OCI-LY1 (cell line): ENCODE results near the gene TIMELESS.

Source experiments
- H2AFZ ChIP-seq: fragments of 200-600 bp; sonication (generic), shearing (Covaris generic); 2 replicates; pipeline ENCODE4 v1.6.0; 2014; ENCODE audit warnings: antibody characterized with exemption, mild to moderate bottlenecking, low read length
- H3F3A ChIP-seq: fragments of 200-600 bp; sonication (generic), shearing (Covaris generic); 2 replicates; pipeline ENCODE4 v1.6.0; 2014; ENCODE audit warnings: mild to moderate bottlenecking, antibody characterized with exemption, low read length, moderate library complexity; ENCODE audit not compliant: insufficient read depth
- H3K27ac ChIP-seq: fragments of 200-600 bp; sonication (generic); 2 replicates; pipeline ENCODE4 v1.5.1; 2014; ENCODE audit warnings: low read length, mixed run types, mild to moderate bottlenecking, low read depth; ENCODE audit not compliant: poor library complexity, severe bottlenecking
- H3K27me3 ChIP-seq: fragments of 200-600 bp; sonication (generic); 2 replicates; pipeline ENCODE4 v1.6.0; 2014; ENCODE audit warnings: antibody characterized with exemption, mild to moderate bottlenecking, low read length, moderate library complexity; ENCODE audit not compliant: insufficient read depth
- H3K36me3 ChIP-seq: fragments of 200-600 bp; sonication (generic); 2 replicates; pipeline ENCODE4 v1.6.1; 2014; ENCODE audit warnings: mild to moderate bottlenecking, antibody characterized with exemption, low read length, moderate library complexity, mixed read lengths; ENCODE audit not compliant: insufficient read depth
- H3K4me1 ChIP-seq: fragments of 200-600 bp; sonication (generic); 2 replicates; pipeline ENCODE4 v1.5.1; 2014; ENCODE audit warnings: mild to moderate bottlenecking, low read length, moderate library complexity; ENCODE audit not compliant: insufficient read depth, severe bottlenecking
- H3K4me2 ChIP-seq: fragments of 200-600 bp; sonication (generic), shearing (Covaris generic); 2 replicates; pipeline ENCODE4 v1.6.1; 2014; ENCODE audit warnings: low read length
- H3K4me3 ChIP-seq: fragments of 200-600 bp; sonication (generic); 2 replicates; pipeline ENCODE4 v1.5.1; 2014; ENCODE audit warnings: low read length, low read depth, mild to moderate bottlenecking, mixed read lengths; ENCODE audit not compliant: poor library complexity, severe bottlenecking
- H3K79me2 ChIP-seq: fragments of 200-600 bp; shearing (Covaris generic); 2 replicates; pipeline ENCODE4 v1.6.1; 2016; ENCODE audit warnings: mixed run types, low read length, mixed read lengths; ENCODE audit not compliant: insufficient read depth
- H3K9ac ChIP-seq: fragments of 200-600 bp; sonication (generic), shearing (Covaris generic); 2 replicates; pipeline ENCODE4 v1.6.1; 2014; ENCODE audit warnings: mild to moderate bottlenecking, low read length, mixed read lengths
- H3K9me2 ChIP-seq: fragments of 200-600 bp; sonication (generic), shearing (Covaris generic); 2 replicates; pipeline ENCODE4 v1.6.1; 2014; ENCODE audit warnings: low read depth, mild to moderate bottlenecking, low read length, mixed read lengths
- H3K9me3 ChIP-seq: fragments of 200-600 bp; shearing (Covaris generic); 2 replicates; pipeline ENCODE4 v1.6.1; 2014; ENCODE audit warnings: low read length, mixed read lengths
- H4K20me1 ChIP-seq: fragments of 200-600 bp; sonication (generic), shearing (Covaris generic); 2 replicates; pipeline ENCODE4 v1.6.0; 2016; ENCODE audit warnings: mild to moderate bottlenecking, low read length; ENCODE audit not compliant: insufficient read depth
- EZH2 ChIP-seq: fragments of 200-600 bp; sonication (generic), shearing (Covaris generic); IDR thresholded peaks from 2 replicates; pipeline ENCODE4 v1.8.0; 2017; ENCODE audit warnings: borderline replicate concordance, mixed run types, mild to moderate bottlenecking, antibody characterized with exemption, low read length, moderate library complexity, mixed read lengths
- TF ChIP-seq, protein P1 (sequence below): fragments of 200-600 bp; sonication (generic), shearing (Covaris generic); IDR thresholded peaks from 2 replicates; pipeline ENCODE4 v1.5.1; 2017; ENCODE audit warnings: mild to moderate bottlenecking, antibody characterized with exemption, low read length, moderate library complexity, mixed read lengths

Gene TIMELESS

DNA sequence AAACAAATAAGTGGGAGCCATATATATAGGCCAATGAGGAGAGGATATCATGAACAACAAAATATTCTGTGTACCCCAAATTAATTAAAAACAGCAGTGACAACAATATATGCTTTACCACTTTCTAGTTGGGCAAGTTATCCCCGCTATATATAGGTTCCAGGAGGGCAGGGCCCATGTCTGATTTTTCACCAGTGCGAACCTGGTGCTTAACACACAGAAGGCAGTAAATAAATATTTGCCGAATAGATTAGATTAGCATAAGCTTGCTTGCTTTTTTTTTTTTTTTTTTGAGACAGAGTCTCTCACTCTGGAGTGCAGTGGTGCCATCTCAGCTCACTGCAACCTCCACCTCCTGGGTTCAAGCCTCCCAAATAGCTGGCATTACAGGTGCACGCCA, 8.6 kb upstream of the TIMELESS start:
- no peaks in the 10 kb centered on the region for H3K27me3 ChIP-seq

DNA sequence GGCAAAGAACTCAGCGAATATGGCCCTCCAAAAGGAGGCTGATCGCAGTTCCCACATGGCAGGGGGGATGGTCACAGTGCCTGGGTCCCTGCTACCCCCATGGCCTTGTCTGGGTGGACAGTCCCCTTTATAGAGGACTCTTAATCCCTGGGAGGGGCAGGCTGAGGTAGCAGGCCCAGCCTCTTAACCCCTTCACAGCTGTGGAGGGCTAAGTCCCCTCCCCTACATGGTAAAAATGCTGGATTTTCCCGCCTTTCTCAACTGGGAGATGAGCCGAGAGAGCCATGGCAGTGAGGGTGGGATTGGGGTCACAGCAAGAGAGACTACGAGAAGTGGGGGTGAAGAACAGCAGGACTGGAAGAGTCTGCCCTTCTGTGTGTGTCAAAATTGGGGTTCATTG, 5.3 kb upstream of the TIMELESS start, which contains the start of gene MIP:
Gene MIP (minus strand): TSS at position 101 of the 400 bp plus-strand sequence. CDS start 44 bp downstream, at position 57.
- Histone ChIP-seq H3K9me2 (no peaks in the 10 kb centered on the region), H3K27me3 (no peaks in the 10 kb centered on the region), H4K20me1 (no peaks in the 10 kb centered on the region), H3K9me3 (no peaks in the 10 kb centered on the region), H3K27ac (no peak within 1 kb of the TSS), H3K79me2 (no peaks in the 10 kb centered on the region), H3K4me2 (no peak within 1 kb of the TSS), H3K4me1 (peaks cover 14% of the 10 kb centered on the region), H2AFZ (no peak within 1 kb of the TSS), H3K36me3 (no peaks in the 10 kb centered on the region), H3K9ac (no peak within 1 kb of the TSS), H3K4me3 (no peak within 1 kb of the TSS), H3F3A (no peaks in the 10 kb centered on the region)
- TF ChIP-seq, protein P1, sequence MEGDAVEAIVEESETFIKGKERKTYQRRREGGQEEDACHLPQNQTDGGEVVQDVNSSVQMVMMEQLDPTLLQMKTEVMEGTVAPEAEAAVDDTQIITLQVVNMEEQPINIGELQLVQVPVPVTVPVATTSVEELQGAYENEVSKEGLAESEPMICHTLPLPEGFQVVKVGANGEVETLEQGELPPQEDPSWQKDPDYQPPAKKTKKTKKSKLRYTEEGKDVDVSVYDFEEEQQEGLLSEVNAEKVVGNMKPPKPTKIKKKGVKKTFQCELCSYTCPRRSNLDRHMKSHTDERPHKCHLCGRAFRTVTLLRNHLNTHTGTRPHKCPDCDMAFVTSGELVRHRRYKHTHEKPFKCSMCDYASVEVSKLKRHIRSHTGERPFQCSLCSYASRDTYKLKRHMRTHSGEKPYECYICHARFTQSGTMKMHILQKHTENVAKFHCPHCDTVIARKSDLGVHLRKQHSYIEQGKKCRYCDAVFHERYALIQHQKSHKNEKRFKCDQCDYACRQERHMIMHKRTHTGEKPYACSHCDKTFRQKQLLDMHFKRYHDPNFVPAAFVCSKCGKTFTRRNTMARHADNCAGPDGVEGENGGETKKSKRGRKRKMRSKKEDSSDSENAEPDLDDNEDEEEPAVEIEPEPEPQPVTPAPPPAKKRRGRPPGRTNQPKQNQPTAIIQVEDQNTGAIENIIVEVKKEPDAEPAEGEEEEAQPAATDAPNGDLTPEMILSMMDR = no peak
- TF ChIP-seq EZH2 = no peak

More for the DNA sequence above, 8.6 kb upstream of the TIMELESS start:
- H3K4me3 ChIP-seq = no peak overlapping the region
- H3K9me3 ChIP-seq = no peaks in the 10 kb centered on the region
- no peaks in the 10 kb centered on the region for H3F3A ChIP-seq
- H3K27ac ChIP-seq = no peak overlapping the region
- H3K4me2 ChIP-seq = no peak overlapping the region
- no peak overlapping the region for H2AFZ ChIP-seq
- H3K9me2 ChIP-seq = no peaks in the 10 kb centered on the region
- no peak overlapping the region for H3K9ac ChIP-seq
- H4K20me1 ChIP-seq = no peaks in the 10 kb centered on the region
- no peaks in the 10 kb centered on the region for H3K79me2 ChIP-seq
- no peaks in the 10 kb centered on the region for H3K36me3 ChIP-seq
- TF ChIP-seq, protein P1 = no peak
- TF ChIP-seq EZH2 = no peak
- peaks cover 19% of the 10 kb centered on the region for H3K4me1 ChIP-seq

DNA sequence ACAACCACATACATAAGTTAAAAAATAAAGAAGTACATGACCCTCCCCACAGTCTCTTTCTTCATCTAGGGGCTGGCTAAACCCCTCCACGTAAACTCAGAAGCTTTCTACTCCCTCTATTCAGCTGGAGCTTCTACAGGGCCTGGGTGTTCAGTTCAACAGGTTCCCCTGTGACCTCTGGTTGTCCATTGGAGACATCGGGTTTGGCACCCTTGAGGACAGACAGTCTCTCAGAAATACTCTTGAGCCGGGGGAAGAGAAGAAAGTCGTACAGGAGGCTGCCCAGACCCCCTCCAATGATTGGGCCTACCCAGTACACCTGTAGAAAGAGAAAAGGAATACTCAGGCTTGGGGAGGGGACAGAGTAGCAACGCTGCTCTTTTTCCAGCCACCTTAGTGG, 1.9 kb upstream of the TIMELESS start:
- Histone ChIP-seq H3K4me1 (peaks cover 18% of the 10 kb centered on the region), H3K27ac (no peak overlapping the region)
- TF ChIP-seq EZH2 = no peak
- TF ChIP-seq, protein P1 = no peak

More for the DNA sequence above, 1.9 kb upstream of the TIMELESS start:
- no peak overlapping the region for H3K4me2 ChIP-seq
- H3K9me2 ChIP-seq = no peaks in the 10 kb centered on the region
- H4K20me1 ChIP-seq = no peaks in the 10 kb centered on the region
- H3K27me3 ChIP-seq = no peaks in the 10 kb centered on the region
- no peak overlapping the region for H2AFZ ChIP-seq
- no peak overlapping the region for H3K9ac ChIP-seq
- H3K4me3 ChIP-seq = no peak overlapping the region
- H3K36me3 ChIP-seq = peaks cover 6% of the 10 kb centered on the region; the same call in 1 of the 2 replicates
- H3F3A ChIP-seq = no peaks in the 10 kb centered on the region
- H3K79me2 ChIP-seq = no peaks in the 10 kb centered on the region
- no peaks in the 10 kb centered on the region for H3K9me3 ChIP-seq
